Stomach (tissue), 4 donors: ENCODE measurements around the gene NISCH.

Experiments
- EP300 ChIP-seq: sonication (generic); formaldehyde crosslinking; IDR thresholded peaks from one replicate; pipeline ENCODE4 v1.6.1; 2017; ENCODE audit warnings: antibody characterized with exemption
- POLR2A ChIP-seq, 4 donors: fragments of 450-650 bp; IDR thresholded peaks; one replicate each; pipeline ENCODE4 v1.6.1; 2016; ENCODE audit warnings: antibody characterized with exemption in 4 of 4, control low read depth in 2 of 4, mild to moderate bottlenecking in 1 of 4, moderate library complexity in 1 of 4
- POLR2AphosphoS5 ChIP-seq, 3 donors: sonication (generic); formaldehyde crosslinking; IDR thresholded peaks; one replicate each; pipeline ENCODE4 v1.6.1; 2016; ENCODE audit warnings: antibody characterized with exemption in 3 of 3
- TF ChIP-seq, protein P1 (sequence below), 7 experiments: fragments of 450-650 bp in 4 of 7; fragments of 200-600 bp in 3 of 7; sonication (generic) in 3 of 7; IDR thresholded peaks; one replicate each; pipeline ENCODE4 v1.5.1; 2016 to 2019; ENCODE audit warnings: antibody characterized with exemption in 7 of 7, control low read depth in 2 of 7, mild to moderate bottlenecking in 1 of 7

- TF ChIP-seq, protein P1, sequence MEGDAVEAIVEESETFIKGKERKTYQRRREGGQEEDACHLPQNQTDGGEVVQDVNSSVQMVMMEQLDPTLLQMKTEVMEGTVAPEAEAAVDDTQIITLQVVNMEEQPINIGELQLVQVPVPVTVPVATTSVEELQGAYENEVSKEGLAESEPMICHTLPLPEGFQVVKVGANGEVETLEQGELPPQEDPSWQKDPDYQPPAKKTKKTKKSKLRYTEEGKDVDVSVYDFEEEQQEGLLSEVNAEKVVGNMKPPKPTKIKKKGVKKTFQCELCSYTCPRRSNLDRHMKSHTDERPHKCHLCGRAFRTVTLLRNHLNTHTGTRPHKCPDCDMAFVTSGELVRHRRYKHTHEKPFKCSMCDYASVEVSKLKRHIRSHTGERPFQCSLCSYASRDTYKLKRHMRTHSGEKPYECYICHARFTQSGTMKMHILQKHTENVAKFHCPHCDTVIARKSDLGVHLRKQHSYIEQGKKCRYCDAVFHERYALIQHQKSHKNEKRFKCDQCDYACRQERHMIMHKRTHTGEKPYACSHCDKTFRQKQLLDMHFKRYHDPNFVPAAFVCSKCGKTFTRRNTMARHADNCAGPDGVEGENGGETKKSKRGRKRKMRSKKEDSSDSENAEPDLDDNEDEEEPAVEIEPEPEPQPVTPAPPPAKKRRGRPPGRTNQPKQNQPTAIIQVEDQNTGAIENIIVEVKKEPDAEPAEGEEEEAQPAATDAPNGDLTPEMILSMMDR (IDR thresholded peaks at IDR 0.05), result no peak
- TF ChIP-seq POLR2A (IDR thresholded peaks at IDR 0.05) (no peak), POLR2AphosphoS5 (IDR thresholded peaks at IDR 0.05) (no peak), EP300 (no peak)
These were observed 6.5 kb downstream of the NISCH start for GRCh38 chr3:52461874-52462273.
